H9 (cell line): Measurements from ENCODE around the gene PHKG1. TPM values are rescaled to one million over a fixed set of nuclear protein-coding genes. Genes with fewer than 3 reads are reported as not detected.
A peak's percentile ranks its signal among the peaks of the same experiment; 100 is the strongest.

Experiments used
- DNase-seq: peaks from one replicate; pipeline ENCODE4 v3.0.0-alpha.2; 2017
- H2AFZ ChIP-seq: one replicate; pipeline ENCODE4 v1.6.1; 2013; ENCODE audit warnings: mild to moderate bottlenecking, low read length, control low read depth, moderate library complexity
- H2AK5ac ChIP-seq: 2 replicates; pipeline ENCODE4 v1.6.1; 2013; ENCODE audit warnings: low read length, control low read depth, mixed read lengths; ENCODE audit not compliant: insufficient read length
- H2BK120ac ChIP-seq: one replicate; pipeline ENCODE4 v1.6.1; 2013; ENCODE audit warnings: low read depth, mild to moderate bottlenecking, low read length, control low read depth, inconsistent platforms; ENCODE audit not compliant: poor library complexity, severe bottlenecking
- H2BK12ac ChIP-seq: 2 replicates; pipeline ENCODE4 v1.6.1; 2013; ENCODE audit warnings: low read length, control low read depth, mixed read lengths, low read depth; ENCODE audit not compliant: insufficient read length
- H2BK15ac ChIP-seq: 2 replicates; pipeline ENCODE4 v1.6.1; 2013; ENCODE audit warnings: low read depth, low read length, control low read depth
- H2BK20ac ChIP-seq: one replicate; pipeline ENCODE4 v1.6.1; 2013; ENCODE audit warnings: low read depth, mild to moderate bottlenecking, low read length, control low read depth, inconsistent platforms; ENCODE audit not compliant: poor library complexity, severe bottlenecking
- H2BK5ac ChIP-seq: 2 replicates; pipeline ENCODE4 v1.6.1; 2013; ENCODE audit warnings: low read length, control low read depth, mixed read lengths; ENCODE audit not compliant: insufficient read length
- H3K14ac ChIP-seq: 2 replicates; pipeline ENCODE4 v1.6.1; 2013; ENCODE audit warnings: low read length, control low read depth; ENCODE audit not compliant: insufficient read depth
- H3K18ac ChIP-seq: 2 replicates; pipeline ENCODE4 v1.6.1; 2013; ENCODE audit warnings: low read depth, mild to moderate bottlenecking, mixed read lengths, low read length, control low read depth; ENCODE audit not compliant: insufficient read length
- H3K23ac ChIP-seq: 2 replicates; pipeline ENCODE4 v1.6.1; 2013; ENCODE audit warnings: low read length, control low read depth, mixed read lengths, low read depth; ENCODE audit not compliant: insufficient read length
- H3K23me2 ChIP-seq: 2 replicates; pipeline ENCODE4 v1.6.1; 2013; ENCODE audit warnings: low read depth, mild to moderate bottlenecking, mixed read lengths, low read length, control low read depth; ENCODE audit not compliant: insufficient read length, poor library complexity, severe bottlenecking
- H3K27ac ChIP-seq: 2 replicates; pipeline ENCODE4 v1.5.1; 2013; ENCODE audit warnings: low read length, control low read depth, mixed read lengths, low read depth; ENCODE audit not compliant: insufficient read length
- H3K27me3 ChIP-seq: 2 replicates; pipeline ENCODE4 v1.6.1; 2013; ENCODE audit warnings: low read length, control low read depth, inconsistent platforms; ENCODE audit not compliant: insufficient read depth
- H3K4ac ChIP-seq: 2 replicates; pipeline ENCODE4 v1.6.1; 2013; ENCODE audit warnings: low read depth, mild to moderate bottlenecking, control low read depth, inconsistent platforms, low read length, moderate library complexity
- H3K4me1 ChIP-seq: 2 replicates; pipeline ENCODE4 v1.6.1; 2013; ENCODE audit warnings: low read length, control low read depth, inconsistent platforms; ENCODE audit not compliant: insufficient read depth
- H3K4me2 ChIP-seq: 2 replicates; pipeline ENCODE4 v1.6.1; 2013; ENCODE audit warnings: low read length, control low read depth, mixed read lengths; ENCODE audit not compliant: insufficient read length, insufficient read depth
- H3K56ac ChIP-seq: 2 replicates; pipeline ENCODE4 v1.6.1; 2013; ENCODE audit warnings: low read depth, mild to moderate bottlenecking, mixed read lengths, low read length, control low read depth; ENCODE audit not compliant: insufficient read length
- H3K79me1 ChIP-seq: 2 replicates; pipeline ENCODE4 v1.6.1; 2013; ENCODE audit warnings: low read depth, mild to moderate bottlenecking, moderate library complexity, low read length, control low read depth, inconsistent platforms; ENCODE audit not compliant: insufficient read depth, poor library complexity, severe bottlenecking
- H3K79me2 ChIP-seq: 2 replicates; pipeline ENCODE4 v1.6.1; 2013; ENCODE audit warnings: low read length, control low read depth, inconsistent platforms; ENCODE audit not compliant: insufficient read depth
- H3K9ac ChIP-seq: 2 replicates; pipeline ENCODE4 v1.6.1; 2013; ENCODE audit warnings: low read length, control low read depth, mixed read lengths; ENCODE audit not compliant: insufficient read length; ENCODE audit errors: extremely low read depth
- H3K9me3 ChIP-seq: one replicate; pipeline ENCODE4 v1.6.1; 2013; ENCODE audit warnings: low read depth, low read length, inconsistent platforms; ENCODE audit not compliant: control insufficient read depth
- H3T11ph ChIP-seq: one replicate; pipeline ENCODE4 v1.6.1; 2013; ENCODE audit warnings: mild to moderate bottlenecking, low read length, control low read depth, inconsistent platforms
- H4K20me1 ChIP-seq: one replicate; pipeline ENCODE4 v1.6.1; 2013; ENCODE audit not compliant: control insufficient read depth, insufficient read length, insufficient read depth
- H4K5ac ChIP-seq: 2 replicates; pipeline ENCODE4 v1.6.1; 2013; ENCODE audit warnings: low read depth, mild to moderate bottlenecking, mixed read lengths, low read length, control low read depth; ENCODE audit not compliant: insufficient read length
- H4K8ac ChIP-seq: replicated peaks from 2 replicates; pipeline ENCODE4 v1.6.1; 2013; ENCODE audit warnings: low read length, control low read depth, mixed read lengths, low read depth; ENCODE audit not compliant: insufficient read length
- H4K91ac ChIP-seq: 2 replicates; pipeline ENCODE4 v1.6.1; 2013; ENCODE audit warnings: low read depth, mild to moderate bottlenecking, moderate library complexity, mixed read lengths, low read length, control low read depth; ENCODE audit not compliant: insufficient read length
- H3K27ac Mint-ChIP-seq, 3 experiments: 2 replicates in 2 of 3; 3 replicates in 1 of 3; pipeline ENCODE4 v1.8.0; 2020 to 2021; ENCODE audit warnings: mixed read lengths in 3 of 3, mild to moderate bottlenecking in 1 of 3, moderate library complexity in 1 of 3
- H3K27me3 Mint-ChIP-seq: 2 replicates; pipeline ENCODE4 v1.8.0; 2021; ENCODE audit warnings: low read depth, mild to moderate bottlenecking, moderate library complexity, mixed read lengths
- H3K36me3 Mint-ChIP-seq, 3 experiments: 2 replicates in 2 of 3; 3 replicates in 1 of 3; pipeline ENCODE4 v1.8.0; 2020 to 2021; ENCODE audit warnings: low read depth in 3 of 3, mixed read lengths in 3 of 3; ENCODE audit not compliant: insufficient read depth in 1 of 3
- H3K4me1 Mint-ChIP-seq, 2 experiments: 2 replicates each; pipeline ENCODE4 v1.8.0; 2020; ENCODE audit warnings: mixed read lengths in 2 of 2
- H3K4me3 Mint-ChIP-seq, 2 experiments: 2 replicates in 1 of 2; 3 replicates in 1 of 2; pipeline ENCODE4 v1.8.0; 2020 to 2021; ENCODE audit warnings: mild to moderate bottlenecking in 2 of 2, mixed read lengths in 2 of 2, moderate library complexity in 1 of 2
- H3K9me3 Mint-ChIP-seq, 2 experiments: 2 replicates in 1 of 2; 3 replicates in 1 of 2; pipeline ENCODE4 v1.8.0; 2020; ENCODE audit warnings: mild to moderate bottlenecking in 2 of 2, mixed read lengths in 2 of 2, moderate library complexity in 1 of 2
- CTCF ChIP-seq: fragments of 200-600 bp; sonication (generic); conservative IDR thresholded peaks from 3 replicates; pipeline ENCODE4 v1.8.0; 2021; ENCODE audit warnings: antibody characterized with exemption, mild to moderate bottlenecking
- WGBS: extraction: QIAGEN DNeasy Blood & Tissue Kit; methylation state at CpG from one replicate; pipeline ENCODE4 v1.1.7; 2013; ENCODE audit warnings: missing lambda C conversion rate, low lambda C conversion rate, mixed read lengths; ENCODE audit not compliant: insufficient read length; ENCODE audit errors: extremely low coverage; 5-methylcytosine and 5-hydroxymethylcytosine counted together
- total RNA-seq: library from RNA; stranded (reverse); gene quantifications from 2 replicates; pipeline ENCODE4 v1.2.1, GENCODE V29; 2021

PHKG1 gene
- total RNA-seq, 1 experiment from 2014 or later: 0.42 TPM

GRCh38 chr7:56107954-56108258, 15.2 kb upstream of the PHKG1 start:
- no peak for TF ChIP-seq CTCF
- Histone ChIP-seq H3K14ac (no peak overlapping the region), H2BK12ac (no peak overlapping the region), H4K20me1 (no peaks in the 10 kb centered on the region), H2BK20ac (no peak overlapping the region), H3K4ac (no peak overlapping the region), H3K27me3 (no peaks in the 10 kb centered on the region), H4K91ac (no peak overlapping the region), H2BK120ac (no peak overlapping the region), H3K9ac (no peak overlapping the region), H3K4me1 (no peaks in the 10 kb centered on the region), H3K56ac (no peak overlapping the region), H3K79me1 (no peaks in the 10 kb centered on the region), H3K23me2 (peaks cover 3% of the 10 kb centered on the region), H3K4me2 (no peak overlapping the region), H2BK15ac (no peak overlapping the region), H2AFZ (no peak overlapping the region), H3T11ph (no peak overlapping the region), H4K8ac (no peak overlapping the region), H2BK5ac (no peak overlapping the region), H2AK5ac (no peak overlapping the region), H3K23ac (no peak overlapping the region), H4K5ac (no peak overlapping the region), H3K18ac (no peak overlapping the region), H3K9me3 (peaks cover 4% of the 10 kb centered on the region), H3K79me2 (no peaks in the 10 kb centered on the region; the same call in 1 of the 2 replicates), H3K27ac (no peak overlapping the region)
- no CpG with 5 or more reads among the region's 1 CpG for WGBS
- Mint-ChIP-seq H3K36me3 (peaks cover 10 to 22% (median 10%) of the 10 kb centered on the region in 3 experiments; a peak in 6 of 7 replicates), H3K4me3 (peak overlapping the region in 1 of 2 experiments; percentile 27; a peak in 1 of 5 replicates), H3K9me3 (peaks cover 41 to 57% of the 10 kb centered on the region in 2 experiments), H3K27me3 (no peaks in the 10 kb centered on the region; the same call in 1 of the 2 replicates), H3K4me1 (peaks cover 8 to 11% of the 10 kb centered on the region in 2 experiments), H3K27ac (no peak overlapping the region)
- no peak for DNase-seq
